Measurements from ENCODE around the gene IFT122.
"Not testable (repeated sequence)": the region's sequence is repeated elsewhere in the genome, so short reads cannot be mapped to it uniquely, and the experiment has no call there.

IFT122 gene

DNA sequence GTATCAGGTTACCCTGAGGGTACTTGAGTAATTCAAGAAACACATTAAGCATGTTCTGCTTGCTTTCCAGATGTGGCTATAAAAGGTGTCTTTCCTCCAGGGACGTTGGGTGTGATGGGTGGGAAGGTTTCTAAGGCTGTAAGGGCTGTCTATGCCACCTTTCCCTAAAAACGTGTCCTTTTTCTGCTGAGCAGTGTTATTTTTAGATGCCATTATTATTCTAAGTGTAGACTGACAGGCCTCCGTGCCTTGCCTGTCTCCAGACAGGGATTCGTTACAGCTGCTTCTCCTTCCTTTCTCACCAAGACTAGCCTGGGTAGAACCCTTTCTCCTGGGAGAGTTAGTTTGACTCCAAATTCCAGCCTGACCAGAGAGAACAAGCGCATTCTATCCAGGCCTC, 61.6 kb downstream of the IFT122 start:
- Mint-ChIP-seq H3K4me1 (ENCODE audit: low read depth) (no peaks in the 10 kb centered on the region), H3K4me3 (no peak overlapping the region), H3K27ac (no peak overlapping the region), H3K27me3 (no peaks in the 10 kb centered on the region), H3K36me3 (peaks cover 10% of the 10 kb centered on the region), H3K9me3 (ENCODE audit: low read depth) (no peaks in the 10 kb centered on the region)

DNA sequence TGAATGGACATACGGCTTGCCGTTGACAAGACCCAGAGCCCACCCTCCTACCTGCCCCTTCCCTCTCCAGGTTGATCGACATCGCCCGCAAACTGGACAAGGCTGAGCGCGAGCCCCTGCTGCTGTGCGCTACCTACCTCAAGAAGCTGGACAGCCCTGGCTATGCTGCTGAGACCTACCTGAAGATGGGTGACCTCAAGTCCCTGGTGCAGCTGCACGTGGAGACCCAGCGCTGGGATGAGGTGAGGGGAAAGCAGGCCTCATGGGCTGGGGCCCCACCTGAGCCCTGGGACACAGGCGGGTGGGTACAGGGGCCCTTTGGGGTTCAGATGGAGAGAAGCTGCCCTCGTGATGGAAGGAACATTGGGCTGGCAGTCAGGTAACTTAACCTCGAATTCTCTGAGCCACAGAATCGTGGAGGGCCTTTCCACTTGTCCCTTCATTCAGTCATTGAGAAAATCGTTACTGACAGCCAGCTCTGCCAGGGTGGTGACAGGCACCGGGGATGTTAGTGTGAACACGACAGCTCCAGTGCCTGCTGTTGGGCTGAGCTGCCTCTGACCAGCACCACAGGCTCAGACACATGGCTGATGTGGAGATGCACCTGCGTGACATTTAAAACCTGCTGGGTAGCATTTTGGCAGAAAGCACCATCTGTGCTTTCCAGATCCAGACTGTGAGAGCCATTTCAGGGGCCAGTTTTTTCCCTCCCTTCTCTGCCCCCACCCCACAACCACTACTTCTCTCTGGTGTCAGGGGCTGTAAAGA, 62.8 kb downstream of the IFT122 start:
- Mint-ChIP-seq H3K4me1 (ENCODE audit: low read depth) (no peaks in the 10 kb centered on the region), H3K9me3 (ENCODE audit: low read depth) (no peaks in the 10 kb centered on the region), H3K36me3 (peaks cover 6% of the 10 kb centered on the region), H3K4me3 (no peak overlapping the region), H3K27me3 (no peaks in the 10 kb centered on the region), H3K27ac (no peak overlapping the region)

- Mint-ChIP-seq H3K9me3 (ENCODE audit: low read depth) (no peaks in the 10 kb centered on the region), H3K27me3 (no peaks in the 10 kb centered on the region), H3K27ac (no peak overlapping the region), H3K4me1 (ENCODE audit: low read depth) (no peaks in the 10 kb centered on the region), H3K4me3 (no peak overlapping the region), H3K36me3 (peaks cover 6% of the 10 kb centered on the region)
These were observed 63.7 kb downstream of the IFT122 start for GRCh38 chr3:129503471-129504291.

GRCh38 chr3:129504471-129505100, 64.6 kb downstream of the IFT122 start:
- H3K9me3 Mint-ChIP-seq (ENCODE audit: low read depth) = no peaks in the 10 kb centered on the region
- H3K36me3 Mint-ChIP-seq = peaks cover 6% of the 10 kb centered on the region
- H3K27ac Mint-ChIP-seq = no peak overlapping the region
- no peak overlapping the region for H3K4me3 Mint-ChIP-seq
- H3K27me3 Mint-ChIP-seq = no peaks in the 10 kb centered on the region
- no peaks in the 10 kb centered on the region for H3K4me1 Mint-ChIP-seq (ENCODE audit: low read depth)

DNA sequence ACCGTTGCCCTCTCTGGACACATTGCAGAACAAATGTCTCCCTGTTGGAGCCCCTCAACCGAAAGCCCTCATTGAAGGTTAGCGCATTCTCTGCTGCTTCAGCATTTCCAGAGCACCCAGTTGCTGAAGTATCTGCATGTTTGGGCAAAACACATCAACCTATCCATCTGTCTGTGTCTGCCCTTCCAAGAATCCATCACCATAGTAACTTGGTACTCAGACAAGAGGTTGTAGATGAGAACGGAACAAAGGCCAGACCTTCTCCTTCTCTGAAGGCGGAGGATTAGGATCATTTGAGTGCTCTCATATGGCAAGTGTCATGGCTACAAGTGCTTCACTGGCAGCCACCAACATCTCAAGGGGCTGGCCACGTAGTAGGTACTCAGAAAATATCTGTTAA, 65.3 kb downstream of the IFT122 start:
- no peak overlapping the region for H3K4me3 Mint-ChIP-seq
- H3K4me1 Mint-ChIP-seq (ENCODE audit: low read depth) = no peaks in the 10 kb centered on the region
- H3K36me3 Mint-ChIP-seq = peaks cover 6% of the 10 kb centered on the region
- H3K27me3 Mint-ChIP-seq = no peaks in the 10 kb centered on the region
- H3K9me3 Mint-ChIP-seq (ENCODE audit: low read depth) = no peaks in the 10 kb centered on the region
- no peak overlapping the region for H3K27ac Mint-ChIP-seq

GRCh38 chr3:129506231-129506742, 66.3 kb downstream of the IFT122 start:
- H3K36me3 Mint-ChIP-seq = peaks cover 2% of the 10 kb centered on the region
- no peak overlapping the region for H3K4me3 Mint-ChIP-seq
- H3K27me3 Mint-ChIP-seq = no peaks in the 10 kb centered on the region
- no peak overlapping the region for H3K27ac Mint-ChIP-seq
- H3K4me1 Mint-ChIP-seq (ENCODE audit: low read depth) = no peaks in the 10 kb centered on the region
- H3K9me3 Mint-ChIP-seq (ENCODE audit: low read depth) = no peaks in the 10 kb centered on the region

- Mint-ChIP-seq H3K27ac (no peak overlapping the region), H3K4me3 (no peak overlapping the region), H3K4me1 (ENCODE audit: low read depth) (no peaks in the 10 kb centered on the region), H3K27me3 (no peaks in the 10 kb centered on the region), H3K9me3 (ENCODE audit: low read depth) (no peaks in the 10 kb centered on the region), H3K36me3 (peaks cover under 1% of the 10 kb centered on the region)
These were observed 67.3 kb downstream of the IFT122 start for GRCh38 chr3:129507181-129507831.

DNA sequence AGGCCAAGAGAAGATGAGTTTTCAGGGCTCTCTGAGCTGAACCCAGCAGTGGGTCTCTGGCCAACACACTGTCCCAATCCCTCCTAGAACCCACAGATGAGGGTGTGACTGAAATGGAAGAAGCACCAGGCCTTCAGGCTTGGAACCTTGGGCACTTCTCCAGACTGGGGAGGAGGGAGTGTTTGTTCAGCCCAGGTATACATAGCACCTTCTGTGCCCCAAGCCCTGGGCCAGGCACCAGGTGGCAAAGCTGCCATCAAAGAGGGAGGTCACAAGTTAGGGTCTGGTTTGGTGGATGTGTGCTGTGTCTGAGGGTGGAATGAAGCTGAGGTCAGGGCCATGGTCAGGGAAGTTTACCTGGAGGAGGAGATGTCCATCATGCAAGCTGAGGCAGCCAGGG, 72.6 kb downstream of the IFT122 start:
- H3K4me3 Mint-ChIP-seq = no peak overlapping the region
- peaks cover 4% of the 10 kb centered on the region for H3K36me3 Mint-ChIP-seq
- no peak overlapping the region for H3K27ac Mint-ChIP-seq
- no peaks in the 10 kb centered on the region for H3K4me1 Mint-ChIP-seq (ENCODE audit: low read depth)
- no peaks in the 10 kb centered on the region for H3K9me3 Mint-ChIP-seq (ENCODE audit: low read depth)
- no peaks in the 10 kb centered on the region for H3K27me3 Mint-ChIP-seq

GRCh38 chr3:129513705-129514104, 73.7 kb downstream of the IFT122 start:
- H3K4me3 Mint-ChIP-seq = no peak overlapping the region
- H3K36me3 Mint-ChIP-seq = peaks cover 4% of the 10 kb centered on the region
- no peak overlapping the region for H3K27ac Mint-ChIP-seq
- H3K4me1 Mint-ChIP-seq (ENCODE audit: low read depth) = no peaks in the 10 kb centered on the region
- H3K9me3 Mint-ChIP-seq (ENCODE audit: low read depth) = no peaks in the 10 kb centered on the region
- H3K27me3 Mint-ChIP-seq = no peaks in the 10 kb centered on the region

GRCh38 chr3:129514110-129514509, 74.1 kb downstream of the IFT122 start:
- Mint-ChIP-seq H3K36me3 (peaks cover 4% of the 10 kb centered on the region), H3K9me3 (ENCODE audit: low read depth) (no peaks in the 10 kb centered on the region), H3K4me1 (ENCODE audit: low read depth) (no peaks in the 10 kb centered on the region), H3K4me3 (no peak overlapping the region), H3K27ac (no peak overlapping the region), H3K27me3 (no peaks in the 10 kb centered on the region)

DNA sequence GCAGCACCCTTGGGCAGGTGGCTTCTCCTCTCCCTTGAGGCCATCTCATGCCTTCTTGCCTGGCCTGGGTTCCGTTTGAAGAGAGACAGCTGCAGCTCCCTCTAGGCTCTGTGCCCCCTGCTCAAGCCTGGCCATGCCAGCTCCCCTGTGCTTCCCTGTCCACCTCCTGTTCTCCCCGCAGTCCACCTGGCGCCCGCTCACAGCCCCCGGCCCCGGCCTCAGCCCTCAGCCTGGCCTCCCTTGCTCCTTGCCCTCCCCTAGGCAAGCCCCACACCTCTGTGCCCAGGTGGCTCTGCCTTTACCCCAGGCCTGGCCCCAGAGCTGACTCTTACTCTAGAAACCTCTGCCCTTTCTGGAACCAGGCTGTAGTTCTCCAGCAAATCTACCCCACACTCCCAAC, 74.5 kb downstream of the IFT122 start:
- H3K27ac Mint-ChIP-seq = no peak overlapping the region
- no peaks in the 10 kb centered on the region for H3K9me3 Mint-ChIP-seq (ENCODE audit: low read depth)
- peaks cover 4% of the 10 kb centered on the region for H3K36me3 Mint-ChIP-seq

DNA sequence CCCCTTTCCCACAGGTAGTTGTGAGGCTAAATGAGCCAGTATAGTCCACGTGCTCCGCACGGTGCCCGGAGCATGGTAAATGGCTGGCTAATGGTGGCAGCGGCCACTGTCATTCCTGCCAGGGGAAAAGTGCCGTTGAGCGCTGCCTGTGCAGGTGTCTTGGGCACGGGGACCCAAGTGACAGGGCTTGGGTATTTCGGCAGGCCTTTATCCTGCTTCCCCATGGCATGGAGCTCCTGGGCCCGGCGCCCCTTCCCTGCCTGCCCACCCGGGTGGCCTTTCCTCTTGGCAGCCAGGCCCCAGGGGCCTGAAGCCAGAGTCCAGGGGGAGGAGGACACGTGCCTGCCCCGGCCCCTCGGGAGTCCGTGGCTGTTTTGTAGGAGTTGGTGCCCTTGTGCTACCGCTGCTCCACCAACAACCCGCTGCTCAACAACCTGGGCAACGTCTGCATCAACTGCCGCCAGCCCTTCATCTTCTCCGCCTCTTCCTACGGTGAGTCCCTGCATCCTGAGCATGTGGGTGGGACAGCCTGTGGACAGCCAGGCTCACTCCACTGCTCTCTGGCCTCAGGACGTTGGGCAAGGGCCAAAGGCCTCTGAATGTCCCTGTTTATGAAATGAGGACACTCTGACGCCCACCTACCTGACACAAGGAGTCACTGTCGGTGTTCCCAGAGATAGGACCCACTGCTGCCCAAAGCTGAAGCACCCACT, 75.2 kb downstream of the IFT122 start:
- H3K36me3 Mint-ChIP-seq; H3K4me3 Mint-ChIP-seq; H3K27ac Mint-ChIP-seq; H3K9me3 Mint-ChIP-seq (ENCODE audit: low read depth); H3K4me1 Mint-ChIP-seq (ENCODE audit: low read depth); H3K27me3 Mint-ChIP-seq: not testable (repeated sequence)

More for the DNA sequence above, 74.5 kb downstream of the IFT122 start:
- Mint-ChIP-seq H3K4me1 (ENCODE audit: low read depth) (no peaks in the 10 kb centered on the region), H3K4me3 (no peak overlapping the region), H3K27me3 (no peaks in the 10 kb centered on the region)

GRCh38 chr3:129515821-129516432, 75.9 kb downstream of the IFT122 start:
- not testable (repeated sequence) for H3K27me3 Mint-ChIP-seq; H3K9me3 Mint-ChIP-seq (ENCODE audit: low read depth); H3K4me1 Mint-ChIP-seq (ENCODE audit: low read depth); H3K27ac Mint-ChIP-seq; H3K36me3 Mint-ChIP-seq; H3K4me3 Mint-ChIP-seq

DNA sequence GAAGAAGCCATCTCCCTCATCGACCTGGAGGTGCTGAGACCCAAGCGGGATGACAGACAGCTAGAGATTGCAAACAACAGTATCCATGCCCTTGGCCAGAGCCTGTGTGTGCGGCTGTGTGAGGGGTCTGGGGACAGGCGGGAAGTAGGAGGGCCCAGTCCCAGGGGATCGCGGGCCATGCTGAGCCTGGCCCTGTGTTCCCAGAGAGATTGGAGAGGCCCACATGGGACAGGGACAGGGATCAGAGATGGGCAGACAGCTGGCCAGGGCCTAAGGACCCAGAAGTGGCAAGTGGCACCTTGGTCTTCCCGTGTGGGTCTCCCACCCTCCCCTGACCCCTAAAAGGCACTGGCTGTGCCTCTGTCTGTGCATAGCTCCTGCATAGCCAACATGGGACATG, 77.5 kb downstream of the IFT122 start:
- peaks cover 2% of the 10 kb centered on the region for H3K36me3 Mint-ChIP-seq
- no peak overlapping the region for H3K27ac Mint-ChIP-seq
- no peaks in the 10 kb centered on the region for H3K27me3 Mint-ChIP-seq
- no peaks in the 10 kb centered on the region for H3K9me3 Mint-ChIP-seq (ENCODE audit: low read depth)
- no peak overlapping the region for H3K4me3 Mint-ChIP-seq
- no peaks in the 10 kb centered on the region for H3K4me1 Mint-ChIP-seq (ENCODE audit: low read depth)

Data from activated naive CD8-positive, alpha-beta T cell (primary cell).